GM12874 (cell line): ENCODE measurements around the gene PDZRN3.

ENCODE experiments used
- CTCF ChIP-seq: IDR thresholded peaks from 2 replicates; pipeline ENCODE4 v1.5.1; 2011; ENCODE audit warnings: low read depth, mild to moderate bottlenecking, control low read depth, low read length, moderate library complexity; ENCODE audit not compliant: insufficient read depth

PDZRN3 gene

GRCh38 chr3:73363093-73363492, 261.6 kb downstream of the PDZRN3 start:
- TF ChIP-seq CTCF, result no peak

DNA sequence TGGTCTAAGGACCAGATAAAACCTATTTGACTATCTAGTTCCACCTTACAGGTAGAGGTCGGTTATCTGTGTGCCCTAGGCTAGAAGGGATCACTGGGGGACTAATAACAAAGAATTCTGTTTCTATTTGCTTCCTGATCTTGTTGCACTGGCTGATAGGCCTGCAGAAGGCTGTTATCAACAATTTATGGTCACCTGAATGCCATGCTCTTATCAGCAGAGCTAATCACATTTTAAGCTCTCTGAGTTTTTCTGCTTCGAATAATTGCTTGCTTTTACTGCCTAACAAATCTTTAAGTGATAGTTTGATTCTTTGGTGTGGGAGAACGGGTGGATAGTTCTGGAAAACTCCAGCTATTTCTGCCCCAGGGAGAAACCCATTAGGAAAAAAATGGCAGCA, 263.1 kb downstream of the PDZRN3 start:
- TF ChIP-seq CTCF, result no peak

- TF ChIP-seq CTCF, result no peak
These were observed 271.0 kb downstream of the PDZRN3 start for GRCh38 chr3:73353649-73354217.

GRCh38 chr3:73352841-73353645, 271.7 kb downstream of the PDZRN3 start:
- no peak for TF ChIP-seq CTCF

GRCh38 chr3:73351423-73352071, 273.2 kb downstream of the PDZRN3 start:
- TF ChIP-seq CTCF, result no peak

- no peak for TF ChIP-seq CTCF
These were observed 273.7 kb downstream of the PDZRN3 start for GRCh38 chr3:73350996-73351395.

- no peak for TF ChIP-seq CTCF
These were observed 275.1 kb downstream of the PDZRN3 start for GRCh38 chr3:73349657-73350056.
